Activated naive CD8-positive, alpha-beta T cell treated with anti-CD3 and anti-CD28 coated beads, Interleukin-2, amount 10 ng/mL, durations not matched to agents 7 days and 5 days (primary cell): ENCODE data around the gene TBC1D2B. TPM values are rescaled to one million over a fixed set of nuclear protein-coding genes. Genes with fewer than 3 reads are reported as not detected.
"Not testable (repeated sequence)": the region's sequence is repeated elsewhere in the genome, so short reads cannot be mapped to it uniquely, and the experiment has no call there.

Source experiments
- ATAC-seq: fragments of 150-1000 bp; cut with Tn5 transposase; one replicate; pipeline ENCODE4 v1.10.0; 2021; ENCODE audit warnings: low read depth, moderate library complexity
- POLR2A ChIA-PET: fragments of 350-600 bp; sonication (Branson Sonifier 250); formaldehyde crosslinking; loops from one replicate; lab custom pipeline; 2021; ENCODE audit warnings: antibody characterized with exemption; lab: Charles Lee
- DNase-seq: peaks from one replicate; pipeline ENCODE4 v3.0.0; 2021
- H3K27ac Mint-ChIP-seq: one replicate; pipeline ENCODE4 v1.8.0; 2022; ENCODE audit warnings: mild to moderate bottlenecking, mixed read lengths
- H3K27me3 Mint-ChIP-seq: one replicate; pipeline ENCODE4 v1.8.0; 2022; ENCODE audit warnings: mild to moderate bottlenecking, moderate library complexity, mixed read lengths
- H3K36me3 Mint-ChIP-seq: one replicate; pipeline ENCODE4 v1.8.0; 2021; ENCODE audit warnings: mild to moderate bottlenecking, mixed read lengths
- H3K4me1 Mint-ChIP-seq: one replicate; pipeline ENCODE4 v1.8.0; 2021; ENCODE audit warnings: mixed read lengths
- H3K4me3 Mint-ChIP-seq: one replicate; pipeline ENCODE4 v1.8.0; 2022; ENCODE audit warnings: mild to moderate bottlenecking, moderate library complexity, mixed read lengths
- H3K9me3 Mint-ChIP-seq: one replicate; pipeline ENCODE4 v1.8.0; 2021; ENCODE audit warnings: mixed read lengths
- total RNA-seq, 2 experiments: library from RNA; stranded (reverse); gene quantifications; one replicate each; pipeline ENCODE4 v1.2.3, GENCODE V29; 2021

Gene TBC1D2B
- total RNA-seq, 2 experiments from 2014 or later: 123 to 125 TPM

GRCh38 chr15:77988347-77989295 lies 88.9 kb downstream of the TBC1D2B start:
- Mint-ChIP-seq H3K27me3 (peaks cover under 1% of the 10 kb centered on the region), H3K36me3 (peaks cover 2% of the 10 kb centered on the region), H3K27ac (peak overlapping the region; percentile 45), H3K4me1 (peaks cover 15% of the 10 kb centered on the region), H3K4me3 (no peak overlapping the region), H3K9me3 (no peaks in the 10 kb centered on the region)
- POLR2A ChIA-PET: no interaction called here
- DNase-seq: peak; percentile 33
- ATAC-seq: no peak

GRCh38 chr15:77987765-77988136 lies 89.8 kb downstream of the TBC1D2B start:
- H3K27me3 Mint-ChIP-seq, H3K27ac Mint-ChIP-seq, POLR2A ChIA-PET, H3K9me3 Mint-ChIP-seq, H3K36me3 Mint-ChIP-seq, H3K4me3 Mint-ChIP-seq, ATAC-seq, DNase-seq: not testable (repeated sequence)
- H3K4me1 Mint-ChIP-seq: peaks cover 15% of the 10 kb centered on the region

GRCh38 chr15:77986891-77987764 lies 90.4 kb downstream of the TBC1D2B start:
- H3K9me3 Mint-ChIP-seq: no peaks in the 10 kb centered on the region
- DNase-seq (peak; percentile 33), ATAC-seq (no peak)
- H3K27me3 Mint-ChIP-seq: peaks cover 4% of the 10 kb centered on the region
- H3K4me1 Mint-ChIP-seq: peaks cover 15% of the 10 kb centered on the region
- POLR2A ChIA-PET: no interaction called here
- H3K36me3 Mint-ChIP-seq: no peaks in the 10 kb centered on the region
- H3K27ac Mint-ChIP-seq: no peak overlapping the region
- H3K4me3 Mint-ChIP-seq: no peak overlapping the region

- peaks cover 4% of the 10 kb centered on the region for H3K27me3 Mint-ChIP-seq
- ATAC-seq (no peak), DNase-seq (no peak)
- H3K4me3 Mint-ChIP-seq: no peak overlapping the region
- peaks cover 12% of the 10 kb centered on the region for H3K4me1 Mint-ChIP-seq
- POLR2A ChIA-PET: no interaction called here
- H3K9me3 Mint-ChIP-seq: no peaks in the 10 kb centered on the region
- H3K27ac Mint-ChIP-seq: no peak overlapping the region
- no peaks in the 10 kb centered on the region for H3K36me3 Mint-ChIP-seq
Measured at GRCh38 chr15:77985931-77986480, 91.5 kb downstream of the TBC1D2B start.

DNA sequence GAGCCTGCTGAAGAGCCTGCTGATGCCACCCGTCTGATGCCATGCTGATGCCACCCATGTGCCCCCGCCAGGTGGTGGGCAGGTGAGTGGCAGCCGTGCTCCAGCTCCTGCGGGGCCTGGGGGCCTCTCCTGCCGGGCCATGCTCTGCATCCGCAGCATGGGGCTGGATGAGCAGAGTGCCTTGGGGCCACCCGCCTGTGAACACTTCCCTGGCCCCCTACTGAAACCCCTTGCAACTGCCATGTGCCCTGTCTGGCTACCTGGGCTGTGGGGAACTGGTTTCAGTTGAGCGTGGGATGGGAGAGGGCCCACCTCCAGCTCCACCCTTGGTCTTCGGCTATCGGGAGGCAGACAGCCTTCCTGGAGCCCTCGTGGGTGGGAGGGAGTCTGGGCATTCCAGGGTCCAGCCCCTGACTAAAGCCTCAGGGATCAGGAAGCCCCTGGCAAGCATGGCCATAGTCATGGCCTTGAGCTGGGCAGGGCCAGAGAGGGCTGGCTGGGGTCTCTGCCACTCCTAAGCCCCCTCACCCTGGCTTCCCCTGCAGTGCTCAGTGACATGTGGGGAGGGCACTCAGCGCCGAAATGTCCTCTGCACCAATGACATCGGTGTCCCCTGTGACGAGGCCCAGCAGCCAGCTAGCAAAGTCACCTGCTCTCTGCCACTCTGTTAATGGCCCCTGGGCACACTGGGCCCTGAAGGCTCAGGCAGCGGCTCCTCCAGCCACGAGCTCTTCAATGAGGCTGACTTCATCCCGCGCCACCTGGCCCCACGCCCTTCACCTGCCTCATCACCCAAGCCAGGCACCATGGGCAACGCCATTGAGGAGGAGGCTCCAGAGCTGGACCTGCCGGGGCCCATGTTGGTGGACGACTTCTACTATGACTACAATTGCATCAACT lies 92.2 kb downstream of the TBC1D2B start:
- H3K4me3 Mint-ChIP-seq: no peak overlapping the region
- DNase-seq: no peak
- H3K27ac Mint-ChIP-seq: no peak overlapping the region
- no peaks in the 10 kb centered on the region for H3K36me3 Mint-ChIP-seq
- POLR2A ChIA-PET: interaction anchor here (0.5 kb wide), 1 partner anchor 537 kb away, joined by 4 read pairs; no protein-coding TSS in a partner anchor
- H3K27me3 Mint-ChIP-seq: peaks cover 4% of the 10 kb centered on the region
- no peaks in the 10 kb centered on the region for H3K9me3 Mint-ChIP-seq
- peaks cover 5% of the 10 kb centered on the region for H3K4me1 Mint-ChIP-seq
- ATAC-seq: no peak

- no peaks in the 10 kb centered on the region for H3K9me3 Mint-ChIP-seq
- POLR2A ChIA-PET: no interaction called here
Measured at GRCh38 chr15:77984446-77984861, 93.1 kb downstream of the TBC1D2B start.

DNA sequence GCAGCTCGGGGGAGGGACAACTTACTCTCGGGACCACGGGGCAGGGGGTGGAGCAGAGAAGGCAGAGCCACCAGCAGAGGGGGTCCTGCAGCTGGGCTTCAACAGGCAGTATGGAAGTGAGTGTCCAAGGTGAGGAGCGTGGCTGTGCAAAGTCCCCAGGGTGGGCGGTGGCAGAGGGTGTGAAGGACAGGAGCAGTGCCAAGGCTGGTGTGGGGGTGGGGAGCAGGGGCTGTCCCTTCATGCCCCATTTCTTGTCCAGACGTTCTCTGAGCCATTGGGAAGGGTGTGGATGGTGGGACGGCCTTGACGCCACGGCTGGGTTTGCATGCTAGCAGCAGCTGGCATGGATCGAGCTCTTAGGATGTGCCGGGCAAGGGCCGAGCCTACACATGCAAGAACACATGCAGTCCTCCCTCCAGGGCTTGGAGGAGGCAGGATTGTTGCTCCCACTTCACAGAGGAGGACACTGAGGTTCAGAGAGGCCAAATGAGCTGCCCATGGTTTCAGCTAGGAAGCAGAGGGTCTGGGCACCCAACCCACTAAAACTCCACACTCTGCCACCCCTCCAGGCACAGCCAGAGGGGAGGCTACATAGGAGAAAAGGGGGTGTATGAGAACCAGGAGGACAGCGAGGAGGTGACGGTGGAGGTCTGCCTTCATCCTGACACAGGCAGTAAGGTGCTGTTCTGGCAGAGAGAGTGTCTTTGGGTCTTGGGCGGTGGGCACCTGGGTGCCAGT lies 93.6 kb downstream of the TBC1D2B start:
- POLR2A ChIA-PET: no interaction called here
- H3K4me3 Mint-ChIP-seq: no peak overlapping the region
- H3K36me3 Mint-ChIP-seq: no peaks in the 10 kb centered on the region
- no peaks in the 10 kb centered on the region for H3K9me3 Mint-ChIP-seq
- ATAC-seq (no peak), DNase-seq (no peak)
- H3K4me1 Mint-ChIP-seq: peaks cover under 1% of the 10 kb centered on the region
- peaks cover 4% of the 10 kb centered on the region for H3K27me3 Mint-ChIP-seq
- no peak overlapping the region for H3K27ac Mint-ChIP-seq

More at GRCh38 chr15:77984446-77984861, 93.1 kb downstream of the TBC1D2B start:
- peaks cover 4% of the 10 kb centered on the region for H3K27me3 Mint-ChIP-seq
- no peak for DNase-seq
- ATAC-seq: no peak
- no peak overlapping the region for H3K4me3 Mint-ChIP-seq
- no peak overlapping the region for H3K27ac Mint-ChIP-seq
- no peaks in the 10 kb centered on the region for H3K36me3 Mint-ChIP-seq
- H3K4me1 Mint-ChIP-seq: peaks cover 3% of the 10 kb centered on the region

DNA sequence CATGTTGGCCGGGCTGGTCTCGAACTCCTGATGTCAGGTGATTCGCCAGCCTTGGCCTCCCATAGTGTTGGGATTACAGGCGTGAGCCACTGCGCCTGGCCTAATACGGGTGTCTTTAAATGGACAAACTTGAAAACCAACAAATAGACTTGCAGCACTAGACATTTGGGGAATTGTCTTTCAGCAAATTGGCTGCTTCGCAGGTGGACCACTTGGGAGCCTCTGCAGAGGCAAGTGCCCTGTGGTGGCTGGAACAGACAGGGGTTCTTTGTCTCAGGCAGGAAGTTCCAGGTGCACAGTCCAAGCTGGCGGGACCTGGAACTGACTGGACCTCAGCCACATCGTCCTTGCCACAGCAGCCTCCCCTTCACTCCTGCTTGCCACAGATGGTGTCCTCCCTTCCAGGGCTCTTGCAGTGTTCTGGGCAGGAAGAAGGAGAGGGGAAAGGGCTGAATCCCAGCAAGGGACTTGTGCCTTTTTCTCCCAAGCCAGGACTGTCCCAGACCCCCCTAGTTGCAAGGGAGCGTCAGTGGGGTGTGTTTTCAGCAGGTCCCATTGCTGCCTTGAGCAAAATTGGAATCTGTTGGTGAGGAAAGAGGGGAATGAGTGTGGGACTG lies 94.3 kb downstream of the TBC1D2B start:
- DNase-seq (no peak), ATAC-seq (no peak)
- Mint-ChIP-seq H3K4me1 (no peaks in the 10 kb centered on the region), H3K27me3 (peaks cover 4% of the 10 kb centered on the region), H3K27ac (no peak overlapping the region), H3K9me3 (no peaks in the 10 kb centered on the region), H3K4me3 (no peak overlapping the region), H3K36me3 (no peaks in the 10 kb centered on the region)
- POLR2A ChIA-PET: no interaction called here

DNA sequence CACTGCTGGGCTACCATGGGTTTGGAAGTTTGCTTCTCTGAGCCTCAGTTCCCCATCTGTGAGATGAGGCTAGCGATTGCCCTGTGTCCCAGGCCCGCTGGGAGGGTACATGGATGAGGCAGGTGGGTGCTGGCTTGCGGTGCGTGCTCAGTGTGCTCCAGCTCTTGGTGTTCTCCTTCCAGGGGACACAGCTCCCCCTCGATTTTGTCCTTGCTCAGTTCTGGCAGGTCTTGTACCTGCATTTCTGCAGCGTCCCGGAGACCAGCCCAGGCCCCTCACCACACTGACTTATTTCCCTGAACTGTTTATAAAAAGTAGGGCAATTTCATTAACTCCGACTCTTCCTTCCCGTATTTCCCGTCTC lies 95.4 kb downstream of the TBC1D2B start:
- no peak overlapping the region for H3K4me3 Mint-ChIP-seq
- no peaks in the 10 kb centered on the region for H3K4me1 Mint-ChIP-seq
- ATAC-seq (no peak), DNase-seq (no peak)
- POLR2A ChIA-PET: no interaction called here
- no peak overlapping the region for H3K27ac Mint-ChIP-seq
- H3K9me3 Mint-ChIP-seq: no peaks in the 10 kb centered on the region
- no peaks in the 10 kb centered on the region for H3K36me3 Mint-ChIP-seq
- H3K27me3 Mint-ChIP-seq: peaks cover 4% of the 10 kb centered on the region

DNA sequence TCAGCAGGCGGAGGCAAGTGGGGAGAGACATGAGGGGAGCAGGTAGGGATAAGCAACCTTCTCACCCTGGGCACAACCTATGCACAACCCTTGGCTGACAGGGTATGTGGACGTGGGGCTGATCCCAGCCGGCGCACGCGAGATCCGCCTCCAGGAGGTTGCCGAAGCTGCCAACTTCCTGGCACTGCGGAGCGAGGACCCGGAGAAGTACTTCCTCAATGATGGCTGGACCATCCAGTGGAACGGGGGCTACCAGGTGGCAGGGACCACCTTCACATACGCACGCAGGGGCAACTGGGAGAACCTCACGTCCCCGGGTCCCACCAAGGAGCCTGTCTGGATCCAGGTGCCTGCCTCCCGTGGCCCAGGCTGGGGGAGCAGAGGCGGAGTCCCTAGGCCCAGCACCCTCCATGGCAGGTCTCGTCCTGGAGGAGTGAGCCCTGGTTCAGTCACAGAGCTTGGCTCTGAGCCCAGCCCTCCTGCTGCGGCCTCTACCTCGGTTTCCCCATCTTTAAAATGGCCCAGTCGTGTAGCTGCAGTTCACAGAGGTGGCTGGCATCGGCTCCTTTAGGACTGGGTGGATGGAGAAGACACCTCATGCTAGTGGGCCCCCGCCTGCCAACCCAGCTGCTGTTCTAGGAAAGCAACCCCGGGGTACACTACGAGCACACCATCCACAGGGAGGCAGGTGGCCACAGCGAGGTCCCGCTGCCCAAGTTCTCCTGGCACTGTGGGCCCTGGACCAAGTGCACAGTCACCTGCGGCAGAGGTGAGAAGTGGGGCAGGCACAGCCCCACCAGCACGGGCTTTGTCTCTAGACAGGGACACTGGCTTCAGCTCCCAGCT lies 96.0 kb downstream of the TBC1D2B start:
- Mint-ChIP-seq H3K9me3 (no peaks in the 10 kb centered on the region), H3K4me3 (no peak overlapping the region), H3K36me3 (no peaks in the 10 kb centered on the region), H3K27ac (no peak overlapping the region), H3K27me3 (peaks cover 4% of the 10 kb centered on the region), H3K4me1 (no peaks in the 10 kb centered on the region)
- POLR2A ChIA-PET: no interaction called here
- no peak for ATAC-seq
- no peak for DNase-seq

GRCh38 chr15:77980674-77981073 lies 96.8 kb downstream of the TBC1D2B start:
- H3K27me3 Mint-ChIP-seq, ATAC-seq, H3K4me3 Mint-ChIP-seq, POLR2A ChIA-PET, DNase-seq, H3K36me3 Mint-ChIP-seq, H3K9me3 Mint-ChIP-seq, H3K27ac Mint-ChIP-seq, H3K4me1 Mint-ChIP-seq: not testable (repeated sequence)
